Keratinocyte (primary cell): ENCODE data around the gene RANBP17. TPM values are rescaled to one million over a fixed set of nuclear protein-coding genes. Genes with fewer than 3 reads are reported as not detected.

ENCODE experiments used
- DNase-seq: peaks from one replicate; pipeline ENCODE4 v3.0.0-alpha.2; 2011; ENCODE audit warnings: low read depth, missing footprints, low spot score
- FAIRE-seq: peaks from 2 replicates; lab custom pipeline; 2011; peaks lifted over from hg19 to GRCh38; lab: Jason Lieb, UNC
- H2AFZ ChIP-seq: 2 replicates; pipeline ENCODE4 v1.6.0; 2012; ENCODE audit warnings: low read length, control low read depth, inconsistent platforms; ENCODE audit not compliant: control insufficient read depth
- H3K27ac ChIP-seq: 2 replicates; pipeline ENCODE4 v1.5.1; 2011; ENCODE audit warnings: low read length; ENCODE audit not compliant: control insufficient read depth, insufficient read depth
- H3K27me3 ChIP-seq: 3 replicates; pipeline ENCODE4 v1.6.0; 2011; ENCODE audit warnings: low read length; ENCODE audit not compliant: control insufficient read depth, insufficient read depth; ENCODE audit errors: extremely low read depth
- H3K36me3 ChIP-seq, 2 experiments: 2 replicates in 1 of 2; 3 replicates in 1 of 2; pipeline ENCODE4 v1.5.1; 2011; ENCODE audit warnings: low read length in 2 of 2, mild to moderate bottlenecking in 1 of 2; ENCODE audit not compliant: control insufficient read depth in 2 of 2, insufficient read depth in 2 of 2; ENCODE audit errors: extremely low read depth in 1 of 2
- H3K4me1 ChIP-seq: 3 replicates; pipeline ENCODE4 v1.5.1; 2011; ENCODE audit warnings: low read length; ENCODE audit not compliant: control insufficient read depth, insufficient read depth; ENCODE audit errors: extremely low read depth
- H3K4me2 ChIP-seq: 3 replicates; pipeline ENCODE4 v1.6.0; 2011; ENCODE audit warnings: low read depth, low read length; ENCODE audit not compliant: control insufficient read depth, insufficient read depth; ENCODE audit errors: extremely low read depth
- H3K4me3 ChIP-seq, 3 experiments: fragments of 200-600 bp in 1 of 3; sonication (generic) in 1 of 3; 2 replicates in 2 of 3; 3 replicates in 1 of 3; pipeline ENCODE4 v1.5.1; 2011 to 2016; ENCODE audit warnings: low read length in 3 of 3, mild to moderate bottlenecking in 3 of 3, control low read depth in 2 of 3, inconsistent platforms in 1 of 3, low read depth in 1 of 3, mixed read lengths in 1 of 3, mixed run types in 1 of 3, moderate library complexity in 1 of 3; ENCODE audit not compliant: control insufficient read depth in 2 of 3, insufficient read depth in 2 of 3; ENCODE audit errors: extremely low read depth in 1 of 3
- H3K79me2 ChIP-seq: 2 replicates; pipeline ENCODE4 v1.6.0; 2012; ENCODE audit warnings: low read length; ENCODE audit not compliant: control insufficient read depth, insufficient read depth
- H3K9ac ChIP-seq: 3 replicates; pipeline ENCODE4 v1.6.0; 2011; ENCODE audit warnings: low read length; ENCODE audit not compliant: control insufficient read depth, insufficient read depth; ENCODE audit errors: extremely low read depth
- H3K9me1 ChIP-seq: 3 replicates; pipeline ENCODE4 v1.6.0; 2011; ENCODE audit warnings: low read length; ENCODE audit not compliant: control insufficient read depth, insufficient read depth; ENCODE audit errors: extremely low read depth
- H3K9me3 ChIP-seq: 2 replicates; pipeline ENCODE4 v1.5.1; 2012; ENCODE audit warnings: low read depth, low read length; ENCODE audit not compliant: control insufficient read depth
- H4K20me1 ChIP-seq: 3 replicates; pipeline ENCODE4 v1.6.0; 2011; ENCODE audit warnings: low read length; ENCODE audit not compliant: control insufficient read depth, insufficient read depth; ENCODE audit errors: extremely low read depth
- CTCF ChIP-seq, 3 experiments: IDR thresholded peaks in 1 of 3; conservative IDR thresholded peaks in 1 of 3; optimal IDR thresholded peaks in 1 of 3; 2 replicates in 2 of 3; 3 replicates in 1 of 3; pipeline versions ENCODE3 to v1.5.1; 2011; ENCODE audit warnings: low read length in 3 of 3, mild to moderate bottlenecking in 3 of 3, moderate library complexity in 2 of 3, control low read depth in 1 of 3, inconsistent platforms in 1 of 3; ENCODE audit not compliant: insufficient read depth in 2 of 3; ENCODE audit errors: extremely low read depth in 1 of 3
- EZH2 ChIP-seq: IDR thresholded peaks from one replicate; pipeline ENCODE4 v1.6.1; 2012; ENCODE audit warnings: inconsistent platforms, mild to moderate bottlenecking, low read length, moderate library complexity
- dilution Hi-C: fragments of 300-500 bp; cut with MboI; formaldehyde crosslinking; loops from one replicate; pipeline ENCODE4 v1.7.0; 2020; ENCODE audit warnings: low sequenced_read_pairs; ENCODE audit not compliant: extremely low pct_ligation_motif_present
- polyA plus RNA-seq, 5 experiments: library from polyadenylated mRNA; depleted of rRNA in 3 of 5; stranded (reverse) in 3 of 5; stranded (forward) in 1 of 5; unstranded in 1 of 5; fragments of >200 nt; gene quantifications; 1 replicate in 1 of 5; 2 replicates in 3 of 5; 3 replicates in 1 of 5; pipeline versions ENCODE4 v1.2.1 to v1.2.3, GENCODE V29; 2011 to 2012; ENCODE audit warnings: missing spikeins in 2 of 5, low read depth in 1 of 5, low replicate concordance in 1 of 5

The RANBP17 gene
- polyA plus RNA-seq, 1 donor (not counting 4 experiments of a cell fraction or from before 2014, with no cell fraction given), result 0.97 TPM

GRCh38 chr5:171122372-171122771 is 260.6 kb downstream of the RANBP17 start:
- DNase-seq, result no peak
- dilution Hi-C loops, result no loop called here
- TF ChIP-seq CTCF (optimal IDR thresholded peaks at IDR 0.05 in 1 of 3, IDR thresholded peaks at IDR 0.05 in 1 of 3, conservative IDR thresholded peaks at IDR 0.05 in 1 of 3; ENCODE audit: extremely low read depth in 1 of 3, insufficient read depth in 2 of 3, low read length in 3 of 3), result no peak
- no peak for TF ChIP-seq EZH2

GRCh38 chr5:171123417-171123816 is 261.6 kb downstream of the RANBP17 start:
- H3K4me2 ChIP-seq, result no peak overlapping the region
- H3K27ac ChIP-seq, result no peak overlapping the region
- no peak for FAIRE-seq
- no peaks in the 10 kb centered on the region for H3K9me1 ChIP-seq
- no peaks in the 10 kb centered on the region for H3K9me3 ChIP-seq
- no peaks in the 10 kb centered on the region for H4K20me1 ChIP-seq
- dilution Hi-C loops, result no loop called here
- no peaks in the 10 kb centered on the region for H3K36me3 ChIP-seq
- TF ChIP-seq EZH2 (no peak), CTCF (optimal IDR thresholded peaks at IDR 0.05 in 1 of 3, IDR thresholded peaks at IDR 0.05 in 1 of 3, conservative IDR thresholded peaks at IDR 0.05 in 1 of 3; ENCODE audit: extremely low read depth in 1 of 3, insufficient read depth in 2 of 3, low read length in 3 of 3) (no peak)
- no peak overlapping the region for H3K9ac ChIP-seq
- no peaks in the 10 kb centered on the region for H3K4me1 ChIP-seq
- DNase-seq, result no peak
- no peaks in the 10 kb centered on the region for H3K27me3 ChIP-seq
- H3K79me2 ChIP-seq, result no peaks in the 10 kb centered on the region
- H3K4me3 ChIP-seq, result no peak overlapping the region
- H2AFZ ChIP-seq, result no peak overlapping the region

More at GRCh38 chr5:171122372-171122771, 260.6 kb downstream of the RANBP17 start:
- H3K27ac ChIP-seq, result no peak overlapping the region
- no peaks in the 10 kb centered on the region for H3K27me3 ChIP-seq
- no peak overlapping the region for H2AFZ ChIP-seq
- no peak overlapping the region for H3K4me3 ChIP-seq
- H4K20me1 ChIP-seq, result no peaks in the 10 kb centered on the region
- no peak overlapping the region for H3K9ac ChIP-seq
- no peaks in the 10 kb centered on the region for H3K9me1 ChIP-seq
- H3K4me1 ChIP-seq, result no peaks in the 10 kb centered on the region
- no peak for FAIRE-seq
- H3K9me3 ChIP-seq, result no peaks in the 10 kb centered on the region
- H3K4me2 ChIP-seq, result no peak overlapping the region
- no peaks in the 10 kb centered on the region for H3K79me2 ChIP-seq
- no peaks in the 10 kb centered on the region for H3K36me3 ChIP-seq
